ENCODE measurements around the gene TERB1.
"Not testable (repeated sequence)": the region's sequence is repeated elsewhere in the genome, so short reads cannot be mapped to it uniquely, and the experiment has no call there.

GRCh38 chr16:66793984-66794383 is 7.4 kb downstream of the TERB1 start:
- TF ChIP-seq CTCF (IDR thresholded peaks at IDR 0.05; ENCODE audit: low read depth, low read length); POLR2A (IDR thresholded peaks at IDR 0.05; ENCODE audit: extremely low read depth, insufficient read length); MYC (IDR thresholded peaks at IDR 0.05; ENCODE audit: low read depth, low read length): not testable (repeated sequence)
